WTC11 (cell line): ENCODE results near the gene KLF2. TPM values are rescaled to one million over a fixed set of nuclear protein-coding genes. Genes with fewer than 3 reads are reported as not detected.

Source experiments
- ATAC-seq: fragments of 200-7000 bp; cut with Tn5 transposase; 2 replicates; pipeline ENCODE4 v1.10.0; 2021; ENCODE audit warnings: mild to moderate bottlenecking, moderate library complexity
- CTCF ChIA-PET: fragments of 300-600 bp; sonication (Branson Sonifier 250); formaldehyde crosslinking; loops from one replicate; lab custom pipeline; 2021; ENCODE audit warnings: antibody characterized with exemption; lab: Charles Lee
- POLR2A ChIA-PET: fragments of 350-600 bp; sonication (Branson Sonifier 250); formaldehyde crosslinking; loops from one replicate; lab custom pipeline; 2021; ENCODE audit warnings: antibody characterized with exemption; lab: Charles Lee
- DNase-seq: peaks from one replicate; pipeline ENCODE4 v3.0.0; 2021; ENCODE audit warnings: low spot score
- H3K27ac Mint-ChIP-seq: 2 replicates; pipeline ENCODE4 v1.8.0; 2021; ENCODE audit warnings: mixed read lengths
- H3K27me3 Mint-ChIP-seq: 2 replicates; pipeline ENCODE4 v1.8.0; 2021; ENCODE audit warnings: low read depth, mild to moderate bottlenecking, moderate library complexity, mixed read lengths
- H3K36me3 Mint-ChIP-seq: 2 replicates; pipeline ENCODE4 v1.8.0; 2021; ENCODE audit warnings: mixed read lengths
- H3K4me1 Mint-ChIP-seq: 2 replicates; pipeline ENCODE4 v1.8.0; 2022; ENCODE audit warnings: mixed read lengths
- H3K4me3 Mint-ChIP-seq: 2 replicates; pipeline ENCODE4 v1.8.0; 2021; ENCODE audit warnings: mild to moderate bottlenecking, moderate library complexity, mixed read lengths
- H3K9me3 Mint-ChIP-seq: 2 replicates; pipeline ENCODE4 v1.8.0; 2021; ENCODE audit warnings: mixed read lengths
- ATF1 ChIP-seq: sonication (generic); formaldehyde crosslinking; IDR thresholded peaks from 2 replicates; pipeline ENCODE4 v1.8.1; 2023; ENCODE audit warnings: mild to moderate bottlenecking, moderate library complexity, missing genetic modification reagents
- CREB1 ChIP-seq: sonication (generic); formaldehyde crosslinking; IDR thresholded peaks from 2 replicates; pipeline ENCODE4 v1.8.0; 2023; ENCODE audit warnings: mild to moderate bottlenecking, missing genetic modification reagents
- FOXP1 ChIP-seq: sonication (generic); formaldehyde crosslinking; IDR thresholded peaks from 2 replicates; pipeline ENCODE4 v1.8.0; 2022; ENCODE audit warnings: missing genetic modification reagents, mild to moderate bottlenecking, moderate library complexity, borderline replicate concordance
- IRF2 ChIP-seq: sonication (generic); formaldehyde crosslinking; IDR thresholded peaks from 2 replicates; pipeline ENCODE4 v1.8.0; 2022; ENCODE audit warnings: low read depth, missing genetic modification reagents, borderline replicate concordance
- NFYB ChIP-seq: sonication (generic); formaldehyde crosslinking; conservative IDR thresholded peaks from 2 replicates; pipeline ENCODE4 v1.8.0; 2022; ENCODE audit warnings: low read depth, missing genetic modification reagents
- NR1H2 ChIP-seq: sonication (generic); formaldehyde crosslinking; IDR thresholded peaks from 2 replicates; pipeline ENCODE4 v1.9.0; 2021; ENCODE audit warnings: mild to moderate bottlenecking, moderate library complexity, missing genetic modification reagents
- PRRX2 ChIP-seq: fragments of 250-450 bp; sonication (Bioruptor Pico); IDR thresholded peaks from 2 replicates; pipeline ENCODE4 v1.8.0; 2021; ENCODE audit warnings: mild to moderate bottlenecking
- RELA ChIP-seq: sonication (generic); formaldehyde crosslinking; IDR thresholded peaks from 2 replicates; pipeline ENCODE4 v1.8.1; 2022; ENCODE audit warnings: missing genetic modification reagents, mild to moderate bottlenecking, borderline replicate concordance
- TP53 ChIP-seq: sonication (generic); formaldehyde crosslinking; IDR thresholded peaks from 2 replicates; pipeline ENCODE4 v1.8.1; 2023; ENCODE audit warnings: mild to moderate bottlenecking, missing genetic modification reagents
- ZBTB21 ChIP-seq: sonication (generic); formaldehyde crosslinking; IDR thresholded peaks from 2 replicates; pipeline ENCODE4 v1.8.1; 2023; ENCODE audit warnings: mild to moderate bottlenecking, missing genetic modification reagents, borderline replicate concordance
- ZNF121 ChIP-seq: sonication (generic); formaldehyde crosslinking; IDR thresholded peaks from 2 replicates; pipeline ENCODE4 v1.8.0; 2023; ENCODE audit warnings: missing genetic modification reagents
- ZNF423 ChIP-seq: fragments of 250-450 bp; sonication (Bioruptor Pico); IDR thresholded peaks from 2 replicates; pipeline ENCODE4 v2.1.2; 2022; ENCODE audit warnings: mild to moderate bottlenecking, moderate library complexity
- total RNA-seq: library from RNA; stranded (reverse); gene quantifications from 3 replicates; pipeline ENCODE4 v1.2.3, GENCODE V29; 2021
- TF ChIP-seq, protein P1 (sequence below): sonication (generic); formaldehyde crosslinking; IDR thresholded peaks from 2 replicates; pipeline ENCODE4 v1.8.1; 2022; ENCODE audit warnings: missing genetic modification reagents, borderline replicate concordance
- TF ChIP-seq, protein P2 (sequence below): fragments of 250-450 bp; sonication (Bioruptor Pico); IDR thresholded peaks from 2 replicates; pipeline ENCODE4 v1.9.0; 2021; ENCODE audit warnings: moderate library complexity, mild to moderate bottlenecking, inconsistent platforms, borderline replicate concordance
- TF ChIP-seq, protein P3 (sequence below): fragments of 250-450 bp; sonication (Bioruptor Pico); IDR thresholded peaks from 2 replicates; pipeline ENCODE4 v2.1.2; 2022; ENCODE audit warnings: mild to moderate bottlenecking, moderate library complexity
- TF ChIP-seq, protein P4 (sequence below): sonication (generic); formaldehyde crosslinking; IDR thresholded peaks from 2 replicates; pipeline ENCODE4 v1.8.1; 2023; ENCODE audit warnings: mild to moderate bottlenecking, missing genetic modification reagents, moderate library complexity
- TF ChIP-seq, protein P5 (sequence below): sonication (generic); formaldehyde crosslinking; conservative IDR thresholded peaks from 2 replicates; pipeline ENCODE4 v1.8.1; 2023; ENCODE audit warnings: mild to moderate bottlenecking, low read depth, missing genetic modification reagents, moderate library complexity
- TF ChIP-seq, protein P6 (sequence below): sonication (generic); formaldehyde crosslinking; IDR thresholded peaks from 2 replicates; pipeline ENCODE4 v1.8.1; 2023; ENCODE audit warnings: mild to moderate bottlenecking, missing genetic modification reagents, borderline replicate concordance
- TF ChIP-seq, protein P7 (sequence below): sonication (generic); formaldehyde crosslinking; IDR thresholded peaks from 2 replicates; pipeline ENCODE4 v1.8.1; 2022; ENCODE audit warnings: mild to moderate bottlenecking, moderate library complexity, missing genetic modification reagents
- TF ChIP-seq, protein P8 (sequence below): sonication (generic); formaldehyde crosslinking; conservative IDR thresholded peaks from 2 replicates; pipeline ENCODE4 v1.8.1; 2022; ENCODE audit warnings: mild to moderate bottlenecking, missing genetic modification reagents

Gene KLF2
- total RNA-seq, 1 experiment from 2014 or later = 1.1 TPM

DNA sequence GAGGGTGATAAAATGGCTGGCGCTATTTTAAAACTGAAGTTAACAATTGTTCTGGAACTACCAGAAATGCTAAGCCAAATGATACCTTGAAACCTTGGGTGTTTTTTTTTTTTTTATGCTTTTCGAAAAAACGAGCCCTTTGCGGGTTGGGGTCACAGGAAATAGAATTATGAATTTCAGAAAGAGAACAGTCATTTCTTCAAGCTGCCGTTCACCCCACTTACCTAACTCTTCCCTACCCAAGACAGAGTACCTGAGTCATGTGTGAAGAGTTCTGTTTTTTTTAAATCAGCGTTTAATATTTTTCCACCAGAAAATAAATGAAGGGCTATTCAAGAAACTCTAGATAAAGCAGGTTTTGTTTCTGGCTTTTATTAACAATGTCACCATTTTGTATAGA is 35.3 kb downstream of the KLF2 start (continued):
- TF ChIP-seq TP53 (CRISPR knock-in tag) (no peak), NR1H2 (no peak), NFYB (CRISPR knock-in tag) (no peak)

DNA sequence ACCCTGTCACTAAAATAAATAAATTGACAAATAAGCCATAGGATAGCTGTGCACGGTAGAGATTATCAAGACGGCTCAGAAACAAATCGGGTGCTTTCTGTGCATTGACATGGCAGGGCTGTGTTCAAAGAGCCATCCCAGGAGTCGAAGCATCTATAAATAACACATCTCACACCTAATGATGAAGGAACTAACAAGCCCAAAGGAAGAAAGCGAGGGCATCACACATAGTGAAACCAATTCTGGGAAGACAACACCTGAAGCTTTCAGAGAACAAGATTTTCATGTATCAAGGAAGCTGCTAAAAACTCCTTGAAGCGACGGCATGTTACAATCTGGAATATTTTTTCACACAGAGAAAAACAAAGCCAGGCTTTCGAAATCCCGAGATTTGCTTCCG is 36.1 kb downstream of the KLF2 start:
- POLR2A ChIA-PET = no interaction called here
- H3K4me1 Mint-ChIP-seq = peaks cover 7% of the 10 kb centered on the region; the same call in 1 of the 2 replicates
- H3K36me3 Mint-ChIP-seq = peaks cover 3% of the 10 kb centered on the region; the same call in 1 of the 2 replicates
- TF ChIP-seq PRRX2 (CRISPR knock-in tag) = no peak
- no peak for TF ChIP-seq FOXP1 (CRISPR knock-in tag)
- TF ChIP-seq, protein P1, sequence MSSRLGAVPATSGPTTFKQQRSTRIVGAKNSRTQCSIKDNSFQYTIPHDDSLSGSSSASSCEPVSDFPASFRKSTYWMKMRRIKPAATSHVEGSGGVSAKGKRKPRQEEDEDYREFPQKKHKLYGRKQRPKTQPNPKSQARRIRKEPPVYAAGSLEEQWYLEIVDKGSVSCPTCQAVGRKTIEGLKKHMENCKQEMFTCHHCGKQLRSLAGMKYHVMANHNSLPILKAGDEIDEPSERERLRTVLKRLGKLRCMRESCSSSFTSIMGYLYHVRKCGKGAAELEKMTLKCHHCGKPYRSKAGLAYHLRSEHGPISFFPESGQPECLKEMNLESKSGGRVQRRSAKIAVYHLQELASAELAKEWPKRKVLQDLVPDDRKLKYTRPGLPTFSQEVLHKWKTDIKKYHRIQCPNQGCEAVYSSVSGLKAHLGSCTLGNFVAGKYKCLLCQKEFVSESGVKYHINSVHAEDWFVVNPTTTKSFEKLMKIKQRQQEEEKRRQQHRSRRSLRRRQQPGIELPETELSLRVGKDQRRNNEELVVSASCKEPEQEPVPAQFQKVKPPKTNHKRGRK (CRISPR knock-in tag) = no peak
- TF ChIP-seq, protein P2, sequence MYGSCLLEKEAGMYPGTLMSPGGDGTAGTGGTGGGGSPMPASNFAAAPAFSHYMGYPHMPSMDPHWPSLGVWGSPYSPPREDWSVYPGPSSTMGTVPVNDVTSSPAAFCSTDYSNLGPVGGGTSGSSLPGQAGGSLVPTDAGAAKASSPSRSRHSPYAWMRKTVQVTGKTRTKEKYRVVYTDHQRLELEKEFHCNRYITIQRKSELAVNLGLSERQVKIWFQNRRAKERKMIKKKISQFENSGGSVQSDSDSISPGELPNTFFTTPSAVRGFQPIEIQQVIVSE (CRISPR knock-in tag) = no peak
- TF ChIP-seq, protein P3, sequence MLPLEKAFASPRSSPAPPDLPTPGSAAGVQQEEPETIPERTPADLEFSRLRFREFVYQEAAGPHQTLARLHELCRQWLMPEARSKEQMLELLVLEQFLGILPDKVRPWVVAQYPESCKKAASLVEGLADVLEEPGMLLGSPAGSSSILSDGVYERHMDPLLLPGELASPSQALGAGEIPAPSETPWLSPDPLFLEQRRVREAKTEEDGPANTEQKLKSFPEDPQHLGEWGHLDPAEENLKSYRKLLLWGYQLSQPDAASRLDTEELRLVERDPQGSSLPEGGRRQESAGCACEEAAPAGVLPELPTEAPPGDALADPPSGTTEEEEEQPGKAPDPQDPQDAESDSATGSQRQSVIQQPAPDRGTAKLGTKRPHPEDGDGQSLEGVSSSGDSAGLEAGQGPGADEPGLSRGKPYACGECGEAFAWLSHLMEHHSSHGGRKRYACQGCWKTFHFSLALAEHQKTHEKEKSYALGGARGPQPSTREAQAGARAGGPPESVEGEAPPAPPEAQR (CRISPR knock-in tag) = no peak
- no peak for TF ChIP-seq ZBTB21
- TF ChIP-seq ZNF121 = no peak
- TF ChIP-seq, protein P4, sequence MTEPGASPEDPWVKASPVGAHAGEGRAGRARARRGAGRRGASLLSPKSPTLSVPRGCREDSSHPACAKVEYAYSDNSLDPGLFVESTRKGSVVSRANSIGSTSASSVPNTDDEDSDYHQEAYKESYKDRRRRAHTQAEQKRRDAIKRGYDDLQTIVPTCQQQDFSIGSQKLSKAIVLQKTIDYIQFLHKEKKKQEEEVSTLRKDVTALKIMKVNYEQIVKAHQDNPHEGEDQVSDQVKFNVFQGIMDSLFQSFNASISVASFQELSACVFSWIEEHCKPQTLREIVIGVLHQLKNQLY (CRISPR knock-in tag) = no peak
- no peak for TF ChIP-seq RELA (CRISPR knock-in tag)
- no peak for TF ChIP-seq ZNF423 (CRISPR knock-in tag)
- TF ChIP-seq, protein P5, sequence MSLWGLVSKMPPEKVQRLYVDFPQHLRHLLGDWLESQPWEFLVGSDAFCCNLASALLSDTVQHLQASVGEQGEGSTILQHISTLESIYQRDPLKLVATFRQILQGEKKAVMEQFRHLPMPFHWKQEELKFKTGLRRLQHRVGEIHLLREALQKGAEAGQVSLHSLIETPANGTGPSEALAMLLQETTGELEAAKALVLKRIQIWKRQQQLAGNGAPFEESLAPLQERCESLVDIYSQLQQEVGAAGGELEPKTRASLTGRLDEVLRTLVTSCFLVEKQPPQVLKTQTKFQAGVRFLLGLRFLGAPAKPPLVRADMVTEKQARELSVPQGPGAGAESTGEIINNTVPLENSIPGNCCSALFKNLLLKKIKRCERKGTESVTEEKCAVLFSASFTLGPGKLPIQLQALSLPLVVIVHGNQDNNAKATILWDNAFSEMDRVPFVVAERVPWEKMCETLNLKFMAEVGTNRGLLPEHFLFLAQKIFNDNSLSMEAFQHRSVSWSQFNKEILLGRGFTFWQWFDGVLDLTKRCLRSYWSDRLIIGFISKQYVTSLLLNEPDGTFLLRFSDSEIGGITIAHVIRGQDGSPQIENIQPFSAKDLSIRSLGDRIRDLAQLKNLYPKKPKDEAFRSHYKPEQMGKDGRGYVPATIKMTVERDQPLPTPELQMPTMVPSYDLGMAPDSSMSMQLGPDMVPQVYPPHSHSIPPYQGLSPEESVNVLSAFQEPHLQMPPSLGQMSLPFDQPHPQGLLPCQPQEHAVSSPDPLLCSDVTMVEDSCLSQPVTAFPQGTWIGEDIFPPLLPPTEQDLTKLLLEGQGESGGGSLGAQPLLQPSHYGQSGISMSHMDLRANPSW = no peak
- no peak for TF ChIP-seq CREB1 (CRISPR knock-in tag)
- TF ChIP-seq, protein P6, sequence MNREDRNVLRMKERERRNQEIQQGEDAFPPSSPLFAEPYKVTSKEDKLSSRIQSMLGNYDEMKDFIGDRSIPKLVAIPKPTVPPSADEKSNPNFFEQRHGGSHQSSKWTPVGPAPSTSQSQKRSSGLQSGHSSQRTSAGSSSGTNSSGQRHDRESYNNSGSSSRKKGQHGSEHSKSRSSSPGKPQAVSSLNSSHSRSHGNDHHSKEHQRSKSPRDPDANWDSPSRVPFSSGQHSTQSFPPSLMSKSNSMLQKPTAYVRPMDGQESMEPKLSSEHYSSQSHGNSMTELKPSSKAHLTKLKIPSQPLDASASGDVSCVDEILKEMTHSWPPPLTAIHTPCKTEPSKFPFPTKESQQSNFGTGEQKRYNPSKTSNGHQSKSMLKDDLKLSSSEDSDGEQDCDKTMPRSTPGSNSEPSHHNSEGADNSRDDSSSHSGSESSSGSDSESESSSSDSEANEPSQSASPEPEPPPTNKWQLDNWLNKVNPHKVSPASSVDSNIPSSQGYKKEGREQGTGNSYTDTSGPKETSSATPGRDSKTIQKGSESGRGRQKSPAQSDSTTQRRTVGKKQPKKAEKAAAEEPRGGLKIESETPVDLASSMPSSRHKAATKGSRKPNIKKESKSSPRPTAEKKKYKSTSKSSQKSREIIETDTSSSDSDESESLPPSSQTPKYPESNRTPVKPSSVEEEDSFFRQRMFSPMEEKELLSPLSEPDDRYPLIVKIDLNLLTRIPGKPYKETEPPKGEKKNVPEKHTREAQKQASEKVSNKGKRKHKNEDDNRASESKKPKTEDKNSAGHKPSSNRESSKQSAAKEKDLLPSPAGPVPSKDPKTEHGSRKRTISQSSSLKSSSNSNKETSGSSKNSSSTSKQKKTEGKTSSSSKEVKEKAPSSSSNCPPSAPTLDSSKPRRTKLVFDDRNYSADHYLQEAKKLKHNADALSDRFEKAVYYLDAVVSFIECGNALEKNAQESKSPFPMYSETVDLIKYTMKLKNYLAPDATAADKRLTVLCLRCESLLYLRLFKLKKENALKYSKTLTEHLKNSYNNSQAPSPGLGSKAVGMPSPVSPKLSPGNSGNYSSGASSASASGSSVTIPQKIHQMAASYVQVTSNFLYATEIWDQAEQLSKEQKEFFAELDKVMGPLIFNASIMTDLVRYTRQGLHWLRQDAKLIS (CRISPR knock-in tag) = no peak
- no peak for TF ChIP-seq ATF1 (CRISPR knock-in tag)
- TF ChIP-seq IRF2 = no peak
- TF ChIP-seq, protein P7, sequence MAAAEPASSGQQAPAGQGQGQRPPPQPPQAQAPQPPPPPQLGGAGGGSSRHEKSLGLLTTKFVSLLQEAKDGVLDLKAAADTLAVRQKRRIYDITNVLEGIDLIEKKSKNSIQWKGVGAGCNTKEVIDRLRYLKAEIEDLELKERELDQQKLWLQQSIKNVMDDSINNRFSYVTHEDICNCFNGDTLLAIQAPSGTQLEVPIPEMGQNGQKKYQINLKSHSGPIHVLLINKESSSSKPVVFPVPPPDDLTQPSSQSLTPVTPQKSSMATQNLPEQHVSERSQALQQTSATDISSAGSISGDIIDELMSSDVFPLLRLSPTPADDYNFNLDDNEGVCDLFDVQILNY (CRISPR knock-in tag) = no peak
- TF ChIP-seq, protein P8, sequence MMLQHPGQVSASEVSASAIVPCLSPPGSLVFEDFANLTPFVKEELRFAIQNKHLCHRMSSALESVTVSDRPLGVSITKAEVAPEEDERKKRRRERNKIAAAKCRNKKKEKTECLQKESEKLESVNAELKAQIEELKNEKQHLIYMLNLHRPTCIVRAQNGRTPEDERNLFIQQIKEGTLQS (CRISPR knock-in tag) = no peak
- H3K27me3 Mint-ChIP-seq = no peaks in the 10 kb centered on the region
- H3K27ac Mint-ChIP-seq = no peak overlapping the region
- DNase-seq (no peak), ATAC-seq (no peak)
- no peak overlapping the region for H3K4me3 Mint-ChIP-seq
- CTCF ChIA-PET = interaction anchor here (3.7 kb wide), 1 partner anchor 16 kb away, joined by 15 read pairs; no protein-coding TSS in a partner anchor
- H3K9me3 Mint-ChIP-seq = no peaks in the 10 kb centered on the region
